Brain microvascular endothelial cell (primary cell): ENCODE data around the gene EPSTI1.
"Not testable (repeated sequence)": the region's sequence is repeated elsewhere in the genome, so short reads cannot be mapped to it uniquely, and the experiment has no call there.

Source experiments
- DNase-seq: peaks from one replicate; pipeline ENCODE4 v3.0.0-alpha.2; 2020
- H3K27ac ChIP-seq: fragments of 250-450 bp; sonication (Bioruptor Pico); 2 replicates; pipeline ENCODE4 v1.5.1; 2020; ENCODE audit warnings: mild to moderate bottlenecking, moderate library complexity
- H3K27me3 ChIP-seq: fragments of 250-450 bp; sonication (Bioruptor Pico); replicated peaks from 2 replicates; pipeline ENCODE4 v1.5.1; 2020; ENCODE audit warnings: mild to moderate bottlenecking
- H3K36me3 ChIP-seq: fragments of 250-450 bp; sonication (Bioruptor Pico); replicated peaks from 2 replicates; pipeline ENCODE4 v1.5.1; 2020; ENCODE audit warnings: mild to moderate bottlenecking
- H3K4me3 ChIP-seq: 2 replicates; pipeline ENCODE4 v1.5.1; 2011; ENCODE audit warnings: low read depth, mild to moderate bottlenecking, control low read depth, low read length, moderate library complexity
- CTCF ChIP-seq: IDR thresholded peaks from 2 replicates; pipeline ENCODE4 v1.5.1; 2011; ENCODE audit warnings: low read depth, mild to moderate bottlenecking, moderate library complexity, low read length, control low read depth, inconsistent platforms; ENCODE audit errors: missing control alignments
- in situ Hi-C: cut with HindIII; loops from 2 replicates; pipeline ENCODE4 v1.10.0; 2017; ENCODE audit warnings: low sequenced_read_pairs, low pct_ligation_motif_present

EPSTI1 gene

GRCh38 chr13:42992764-42993122 lies 702 bp upstream of the EPSTI1 start:
- Histone ChIP-seq H3K27ac (peak overlapping the region; percentile 86), H3K4me3 (no peak overlapping the region), H3K27me3 (no peaks in the 10 kb centered on the region), H3K36me3 (no peaks in the 10 kb centered on the region)
- in situ Hi-C loops = no loop called here
- no peak for TF ChIP-seq CTCF
- no peak for DNase-seq

GRCh38 chr13:42991233-42991897 lies 676 bp downstream of the EPSTI1 start:
- H3K36me3 ChIP-seq, in situ Hi-C loops, H3K27me3 ChIP-seq, DNase-seq: not testable (repeated sequence)
- Histone ChIP-seq H3K4me3 (peak overlapping the region; percentile 64), H3K27ac (peak overlapping the region; percentile 86)

GRCh38 chr13:42990291-42991232 lies 1.5 kb downstream of the EPSTI1 start:
- no peaks in the 10 kb centered on the region for H3K36me3 ChIP-seq
- H3K27ac ChIP-seq = peak overlapping the region; percentile 86
- in situ Hi-C loops = no loop called here
- no peaks in the 10 kb centered on the region for H3K27me3 ChIP-seq
- H3K4me3 ChIP-seq = peak overlapping the region; percentile 22
- TF ChIP-seq CTCF = no peak
- DNase-seq = peak; percentile 50

GRCh38 chr13:42986176-42986574 lies 5.9 kb downstream of the EPSTI1 start:
- in situ Hi-C loops = no loop called here

GRCh38 chr13:42985312-42986175 lies 6.5 kb downstream of the EPSTI1 start:
- no peaks in the 10 kb centered on the region for H3K36me3 ChIP-seq
- no peak for TF ChIP-seq CTCF
- no peak overlapping the region for H3K27ac ChIP-seq
- H3K4me3 ChIP-seq = no peak overlapping the region
- in situ Hi-C loops = no loop called here
- H3K27me3 ChIP-seq = no peaks in the 10 kb centered on the region
- DNase-seq = no peak

More at GRCh38 chr13:42986176-42986574, 5.9 kb downstream of the EPSTI1 start:
- H3K4me3 ChIP-seq = no peak overlapping the region
- H3K27me3 ChIP-seq = no peaks in the 10 kb centered on the region
- no peak for TF ChIP-seq CTCF
- H3K36me3 ChIP-seq = no peaks in the 10 kb centered on the region
- no peak for DNase-seq
- no peak overlapping the region for H3K27ac ChIP-seq
